GDM1 (cell line): ENCODE data around the gene PRSS36.
"Not testable (repeated sequence)": the region's sequence is repeated elsewhere in the genome, so short reads cannot be mapped to it uniquely, and the experiment has no call there.

ENCODE experiments used
- DNase-seq: peaks from one replicate; lab custom pipeline; 2025; lab: John Stamatoyannopoulos, UW

The PRSS36 gene

DNA sequence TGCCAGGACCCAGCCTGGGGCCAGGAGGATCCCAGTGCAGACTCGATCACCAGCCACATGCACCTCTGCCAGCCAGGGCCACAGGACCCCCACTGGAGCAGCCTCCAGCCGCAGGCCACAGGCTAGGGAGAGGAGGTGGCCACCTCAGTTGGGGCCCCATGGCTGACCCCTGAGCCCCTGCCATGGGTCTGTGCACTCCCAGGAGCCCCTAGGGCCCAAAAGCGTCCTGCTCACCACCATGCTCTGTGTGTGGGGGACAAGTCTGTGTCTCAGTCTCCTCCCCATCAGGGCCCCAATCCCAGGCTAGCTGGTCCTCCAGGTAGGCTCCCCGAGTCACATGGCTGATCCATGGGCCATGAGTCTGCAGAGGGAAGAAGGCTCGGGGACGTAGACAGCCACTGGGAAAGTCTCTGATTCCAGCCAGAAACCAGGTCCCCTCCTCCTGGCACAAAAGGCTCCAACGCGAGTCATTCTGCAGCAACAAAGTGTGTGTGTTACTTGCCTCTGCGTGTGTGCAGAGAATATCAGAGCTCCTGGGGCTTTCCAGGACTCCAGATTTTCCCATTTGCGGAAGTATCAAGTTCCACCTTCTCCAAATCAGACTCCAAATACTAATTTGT, 8.3 kb downstream of the PRSS36 start:
- no peak for DNase-seq

DNA sequence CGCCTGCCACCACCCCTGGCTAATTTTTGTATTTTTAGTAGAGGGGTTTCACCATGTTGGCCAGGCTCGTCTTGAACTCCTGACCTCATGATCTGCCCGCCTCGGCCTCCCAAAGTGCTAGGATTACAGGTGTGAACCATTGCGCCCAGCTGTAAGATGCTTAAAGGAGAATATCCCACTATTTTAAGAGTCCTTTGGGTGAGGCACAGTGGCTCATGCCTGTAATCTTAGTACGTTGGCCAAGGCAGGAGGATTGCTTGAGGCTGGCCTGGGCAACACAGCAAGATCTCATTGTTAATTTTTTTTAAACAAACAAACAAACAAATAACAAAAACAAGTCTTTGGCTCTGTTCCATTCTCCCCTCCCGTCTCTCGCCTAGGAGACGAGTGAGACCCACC, 8.8 kb downstream of the PRSS36 start:
- DNase-seq, result not testable (repeated sequence)

DNA sequence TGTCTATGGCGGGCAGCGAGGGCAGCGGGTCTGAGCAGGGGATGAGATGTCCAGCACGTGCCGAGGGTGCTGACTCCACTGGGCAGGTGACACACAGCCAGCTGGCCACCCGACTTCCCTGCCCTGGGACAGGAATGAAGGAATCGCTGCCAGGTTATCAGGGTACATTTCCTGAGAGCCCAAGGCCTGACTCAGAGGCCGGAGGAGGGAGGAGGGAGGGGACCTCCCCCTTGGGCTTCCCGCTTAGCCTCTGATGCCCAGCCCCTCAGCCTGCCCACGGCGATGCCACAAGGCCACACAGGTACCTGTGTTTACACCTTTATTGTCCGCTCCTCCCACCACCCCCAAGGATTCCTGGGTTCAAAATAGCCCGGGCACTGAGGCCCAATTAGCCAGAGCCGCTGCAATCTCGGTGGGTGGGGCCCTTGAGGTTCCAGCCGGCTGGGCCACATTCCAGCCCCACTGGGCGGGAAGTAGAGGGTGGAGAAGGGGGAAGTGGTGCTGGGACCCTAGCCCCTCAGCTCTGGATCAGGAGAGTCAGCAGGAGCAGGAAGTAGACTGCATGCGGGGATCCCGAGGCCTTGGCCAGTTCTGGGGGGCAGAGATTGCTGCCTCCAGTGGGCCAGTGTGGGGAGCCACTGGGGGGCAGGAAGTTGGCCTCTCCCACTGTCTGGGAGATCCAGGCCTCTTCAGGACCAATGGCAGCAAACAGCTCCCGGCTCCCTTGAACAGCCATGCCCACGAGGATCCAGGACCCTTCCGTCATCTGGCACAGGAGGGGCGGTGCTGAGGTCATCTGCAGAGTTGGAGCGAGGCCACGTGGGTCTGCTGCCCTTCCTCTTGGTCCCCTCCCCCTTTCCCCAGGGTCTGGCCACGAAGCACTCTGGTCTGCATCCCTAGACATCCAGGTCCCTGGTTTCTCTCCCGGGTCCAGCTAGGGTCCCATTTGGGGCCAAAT, 11.0 kb downstream of the PRSS36 start:
- DNase-seq, result no peak

DNA sequence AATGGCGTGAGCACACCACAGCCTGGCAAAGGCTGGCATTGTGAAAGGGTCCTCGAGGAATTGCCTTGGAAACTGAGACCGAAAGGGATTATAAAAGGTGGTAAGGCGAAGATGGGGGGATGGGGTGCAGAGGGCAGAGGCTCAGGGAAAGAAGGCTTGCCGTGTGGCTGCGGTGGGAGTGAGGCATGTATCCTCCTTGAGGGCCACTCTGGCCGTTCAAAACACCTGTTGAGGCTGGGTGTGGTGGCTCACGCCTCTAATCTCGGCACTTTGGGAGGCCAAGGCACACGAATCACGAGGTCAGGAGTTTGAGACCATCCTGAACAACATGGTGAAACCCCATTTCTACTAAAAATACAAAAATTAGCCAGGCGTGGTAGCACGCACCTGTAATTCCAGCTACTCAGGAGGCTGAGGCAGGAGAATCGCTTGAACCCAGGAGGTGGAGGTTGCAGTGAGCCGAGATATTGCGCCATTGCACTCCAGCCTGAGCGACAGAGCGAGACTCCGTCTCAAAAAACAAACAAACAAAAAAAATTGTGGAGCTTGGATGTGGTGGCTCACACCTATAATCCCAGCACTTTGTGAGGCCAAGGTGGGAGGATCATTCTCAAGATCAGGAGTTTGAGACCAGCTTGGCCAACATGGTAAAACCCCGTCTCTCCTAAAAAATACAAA, 12.9 kb downstream of the PRSS36 start:
- not testable (repeated sequence) for DNase-seq

GRCh38 chr16:31136287-31136662, 13.6 kb downstream of the PRSS36 start:
- no peak for DNase-seq

- DNase-seq, result no peak
These were observed 14.2 kb downstream of the PRSS36 start, which contains the start of gene PRSS8 for GRCh38 chr16:31135535-31136286. TSS of gene PRSS8 (minus strand) at chr16:31135727. CDS start at chr16:31135498, 229 bp downstream.

DNA sequence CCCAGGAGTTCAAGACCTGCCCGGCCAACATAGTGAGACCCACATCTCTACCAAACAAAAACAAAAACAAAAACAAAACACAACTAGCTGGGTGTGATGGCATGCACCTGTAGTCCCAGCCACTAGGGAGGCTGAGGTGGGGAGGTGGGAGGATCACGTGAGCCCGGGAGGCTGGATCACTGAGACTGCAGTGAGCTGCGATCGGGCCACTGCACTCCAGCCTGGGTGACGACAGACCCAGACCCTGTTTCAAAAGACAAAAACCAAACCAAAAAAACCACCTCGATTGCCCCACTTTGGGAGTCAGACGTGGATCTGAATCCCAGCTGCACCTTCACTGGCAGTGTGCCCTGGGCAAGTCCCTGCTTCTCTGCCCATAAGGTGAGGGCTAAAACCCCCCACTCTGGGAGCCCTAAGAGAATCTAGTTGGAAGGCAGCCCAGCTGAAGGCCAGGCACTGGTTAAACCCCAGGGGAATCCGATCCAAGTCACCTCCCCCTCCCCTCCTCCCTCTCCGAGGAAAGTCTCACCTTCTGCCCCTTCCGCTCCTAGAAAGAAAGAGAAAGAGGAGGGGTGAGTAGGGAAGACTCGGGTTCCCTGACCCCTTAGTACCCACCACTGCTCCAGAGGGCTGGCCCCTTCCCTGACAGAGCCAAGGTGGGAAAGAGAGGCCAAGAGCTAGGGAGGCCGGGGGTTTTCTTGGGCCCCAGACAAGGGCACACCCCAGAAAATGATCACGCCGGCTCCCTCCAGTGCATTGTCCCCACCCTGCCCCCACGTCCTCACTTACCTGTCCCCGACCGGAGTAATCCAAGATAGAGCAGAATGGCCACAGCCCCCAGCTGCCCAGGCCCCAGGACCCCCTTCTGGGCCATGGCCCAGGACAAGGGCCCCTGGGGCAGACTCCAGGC, 15.0 kb downstream of the PRSS36 start:
- no peak for DNase-seq

DNA sequence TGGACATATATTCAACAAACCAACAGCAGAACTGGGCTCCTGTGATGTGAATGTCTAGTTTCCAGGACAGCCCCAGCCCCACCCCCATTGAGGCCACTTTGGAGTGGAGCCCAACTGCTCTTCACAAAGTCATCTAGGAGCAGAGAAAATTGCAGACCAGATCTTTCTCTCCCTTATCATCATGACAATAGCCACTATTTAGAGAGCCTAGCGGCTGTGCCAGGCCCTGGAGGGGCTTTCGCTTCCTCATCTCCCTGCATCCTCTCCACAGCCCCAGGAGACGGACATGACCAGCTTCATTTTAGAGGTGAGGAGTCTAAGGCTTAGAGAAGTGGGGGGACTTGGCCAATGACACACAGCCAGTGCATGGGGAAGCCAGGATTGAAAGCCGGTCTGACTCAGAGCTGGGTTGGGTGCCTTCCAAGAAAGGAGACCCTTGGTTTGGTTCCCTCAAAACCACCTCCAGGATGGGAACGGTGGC, 15.7 kb downstream of the PRSS36 start:
- no peak for DNase-seq

GRCh38 chr16:31133046-31133501, 16.8 kb downstream of the PRSS36 start:
- DNase-seq, result no peak

GRCh38 chr16:31132303-31132979, 17.4 kb downstream of the PRSS36 start:
- DNase-seq, result no peak

GRCh38 chr16:31131841-31132271, 18.0 kb downstream of the PRSS36 start:
- DNase-seq, result no peak

GRCh38 chr16:31131416-31131815, 18.4 kb downstream of the PRSS36 start:
- no peak for DNase-seq

DNA sequence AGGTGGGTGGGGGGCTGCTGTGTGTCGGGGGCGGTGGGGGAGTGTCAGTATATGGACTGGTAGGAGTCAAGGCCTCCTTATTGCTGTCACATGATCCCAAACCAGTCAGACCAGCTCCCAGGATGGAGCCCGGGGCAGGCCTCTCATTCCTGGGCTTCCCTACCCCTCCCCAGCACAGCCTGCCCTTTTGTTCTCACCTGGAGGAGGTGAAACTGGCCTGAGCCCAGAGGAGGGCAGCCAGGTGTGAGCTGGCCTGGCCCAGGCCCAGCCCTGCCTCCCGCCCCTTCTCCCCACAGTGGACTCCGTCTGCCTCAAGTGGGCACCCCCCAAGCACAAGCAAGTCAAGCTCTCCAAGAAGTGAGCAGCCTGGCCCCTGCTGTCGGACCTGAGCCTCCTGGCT, 19.0 kb downstream of the PRSS36 start:
- DNase-seq, result no peak

DNA sequence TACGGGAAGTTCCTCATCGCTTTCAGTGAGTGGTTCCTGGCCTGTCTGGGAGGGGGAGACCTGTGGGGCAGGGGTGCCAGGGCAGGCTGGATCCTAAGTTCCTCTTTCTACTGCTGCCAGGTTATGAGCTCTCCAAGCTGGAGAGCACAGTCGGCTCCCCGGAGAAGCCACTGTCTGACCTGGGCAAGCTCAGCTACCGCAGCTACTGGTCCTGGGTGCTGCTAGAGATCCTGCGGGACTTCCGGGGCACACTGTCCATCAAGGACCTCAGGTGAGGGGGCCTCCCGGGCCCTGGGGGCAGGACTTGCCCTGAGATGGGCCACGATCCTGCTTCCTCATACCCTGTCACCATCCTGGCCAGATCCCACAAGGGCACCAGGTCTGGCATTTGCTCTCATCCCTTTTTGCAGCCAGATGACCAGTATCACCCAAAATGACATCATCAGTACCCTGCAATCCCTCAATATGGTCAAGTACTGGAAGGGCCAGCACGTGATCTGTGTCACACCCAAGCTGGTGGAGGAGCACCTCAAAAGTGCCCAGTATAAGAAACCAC, 19.5 kb downstream of the PRSS36 start:
- peak; percentile 61 for DNase-seq

DNA sequence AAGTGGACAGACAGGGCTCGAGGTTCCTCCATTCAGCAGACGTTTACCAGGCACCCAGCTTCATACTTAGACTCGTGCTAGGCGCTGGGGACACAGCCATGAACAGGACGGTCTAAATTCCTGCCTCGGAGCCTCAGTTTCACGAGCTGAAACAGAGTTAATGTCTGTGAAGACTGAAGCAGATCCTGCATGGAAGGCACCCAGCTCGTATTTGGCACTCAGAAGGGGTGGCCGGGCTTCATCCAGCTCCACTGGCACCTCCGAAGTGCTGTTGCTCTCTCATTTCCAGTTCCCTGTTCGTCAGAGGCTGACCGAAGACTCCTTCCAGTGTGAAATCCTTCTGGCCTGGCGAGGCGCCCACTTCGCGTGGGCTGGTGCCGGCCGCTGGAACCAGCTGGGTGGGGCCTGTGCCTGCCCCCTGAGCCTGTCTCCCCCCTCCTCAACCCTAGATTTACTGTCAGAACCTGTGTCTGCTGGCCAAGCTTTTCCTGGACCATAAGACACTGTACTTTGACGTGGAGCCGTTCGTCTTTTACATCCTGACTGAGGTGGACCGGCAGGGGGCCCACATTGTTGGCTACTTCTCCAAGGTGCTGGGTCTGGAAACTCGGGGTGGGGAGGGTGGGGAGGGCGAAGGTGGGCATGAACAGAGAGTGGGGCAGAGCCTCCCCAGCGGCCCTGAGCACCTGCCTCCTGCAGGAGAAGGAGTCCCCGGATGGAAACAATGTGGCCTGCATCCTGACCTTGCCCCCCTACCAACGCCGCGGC, 20.1 kb downstream of the PRSS36 start:
- no peak for DNase-seq

- peak; percentile 81 for DNase-seq
These were observed 20.9 kb downstream of the PRSS36 start for GRCh38 chr16:31128711-31129567.

GRCh38 chr16:31127182-31127581, 22.7 kb downstream of the PRSS36 start:
- DNase-seq, result no peak

GRCh38 chr16:31125844-31126243, 24.0 kb downstream of the PRSS36 start:
- DNase-seq, result no peak
